ENCODE data around the gene MFN2.

Gene MFN2

DNA sequence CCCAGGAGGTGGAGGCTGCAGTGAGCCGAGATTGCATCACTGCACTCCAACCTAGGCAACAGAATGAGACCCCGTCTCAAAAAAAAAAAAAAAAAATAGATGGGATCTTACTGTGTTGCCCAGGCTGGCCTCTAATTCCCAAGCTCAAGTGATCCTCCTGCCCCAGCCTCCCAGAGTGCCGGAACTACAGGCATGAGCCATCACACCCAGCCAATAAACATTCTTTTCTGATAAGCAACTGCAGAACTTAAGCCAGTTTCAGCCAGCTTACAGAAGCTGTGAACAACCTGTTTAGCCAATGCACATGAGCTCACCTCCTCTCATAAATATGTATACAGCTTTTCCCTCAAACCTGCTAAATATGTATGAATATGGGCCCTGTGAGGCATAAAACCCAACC lies 35.9 kb downstream of the MFN2 start:
- Histone ChIP-seq H3K79me2 (ENCODE audit: control insufficient read depth, insufficient read depth, low read length, poor library complexity) (peaks cover 6% of the 10 kb centered on the region), H4K12ac (ENCODE audit: low read depth, low read length) (no peak overlapping the region), H2AFZ (ENCODE audit: insufficient read depth, low read length, poor library complexity) (no peak overlapping the region), H3K36me3 (ENCODE audit: control insufficient read depth in 1 of 2, insufficient read depth in 2 of 2, low read length in 2 of 2) (peaks cover 18 to 20% of the 10 kb centered on the region in 2 experiments), H3K4me1 (ENCODE audit: control insufficient read depth in 1 of 2, insufficient read depth in 2 of 2, low read length in 2 of 2) (peaks cover 0 to 7% of the 10 kb centered on the region in 2 experiments), H3K4me3 (ENCODE audit: low read depth, low read length) (no peak overlapping the region), H3K18ac (ENCODE audit: low read length) (no peak overlapping the region), H4K91ac (ENCODE audit: low read depth, low read length) (no peak overlapping the region), H3K23ac (ENCODE audit: low read length) (no peak overlapping the region), H3K27me3 (ENCODE audit: insufficient read depth, low read length) (no peaks in the 10 kb centered on the region), H3K9ac (ENCODE audit: low read length) (no peak overlapping the region), H3K14ac (ENCODE audit: low read length) (no peak overlapping the region), H4K8ac (ENCODE audit: low read depth, low read length) (no peak overlapping the region), H3K9me3 (ENCODE audit: insufficient read depth, low read depth, low read length) (peaks cover 2% of the 10 kb centered on the region), H2AK5ac (ENCODE audit: low read length) (no peak overlapping the region), H3K4me2 (ENCODE audit: low read length) (no peak overlapping the region), H2BK120ac (ENCODE audit: insufficient read depth, low read length, poor library complexity) (no peak overlapping the region), H2BK12ac (ENCODE audit: low read length) (no peak overlapping the region), H3K27ac (ENCODE audit: low read depth, low read length) (no peak overlapping the region), H2BK5ac (ENCODE audit: low read depth, low read length, poor library complexity) (no peak overlapping the region), H3K79me1 (ENCODE audit: low read length) (peaks cover 7% of the 10 kb centered on the region), H3K4ac (ENCODE audit: low read depth, low read length) (no peak overlapping the region)
- DNase-seq, result peak; percentile 70 to 85
- WGBS (ENCODE audit: extremely low coverage, insufficient coverage, insufficient read length), result no CpG with 5 or more reads among the region's 3 CpGs

DNA sequence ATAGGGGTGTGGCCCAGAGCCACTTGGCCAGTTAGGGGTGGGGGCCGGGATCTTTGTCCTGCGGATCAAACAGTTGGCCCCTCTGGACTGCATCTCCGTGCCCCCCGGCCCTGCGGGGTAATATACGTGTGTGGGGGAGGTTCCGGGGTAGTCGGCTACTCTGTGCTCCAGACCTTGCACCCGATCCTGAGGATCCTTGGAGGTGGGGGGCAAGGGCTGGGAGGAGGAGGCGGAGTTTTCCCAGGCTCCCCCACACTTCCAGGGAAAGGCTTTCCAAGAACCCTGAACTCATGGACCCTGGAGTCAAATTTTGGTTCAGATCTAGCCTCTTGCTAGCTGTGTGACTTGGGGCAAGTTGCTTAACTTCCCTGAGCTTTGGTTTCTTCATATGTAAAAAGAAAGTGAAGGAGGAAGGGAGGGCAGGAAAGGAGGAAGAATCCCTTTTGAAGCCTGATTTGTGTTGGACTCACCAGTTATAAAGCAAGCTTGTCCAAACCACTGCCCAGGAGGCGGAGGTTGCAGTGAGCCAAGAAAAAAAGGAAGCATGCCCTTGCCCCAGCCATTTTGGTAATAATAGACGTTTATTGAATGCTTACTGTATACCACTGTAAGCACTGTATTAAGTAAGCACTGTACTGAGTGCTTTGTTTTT lies 39.7 kb downstream of the MFN2 start:
- H3K9me3 ChIP-seq (ENCODE audit: insufficient read depth, low read depth, low read length), result no peaks in the 10 kb centered on the region
- peak overlapping the region; percentile 95 for H3K14ac ChIP-seq (ENCODE audit: low read length)
- peaks cover 7% of the 10 kb centered on the region for H3K79me1 ChIP-seq (ENCODE audit: low read length)
- no peak overlapping the region for H2BK12ac ChIP-seq (ENCODE audit: low read length)
- peak overlapping the region; percentile 76 for H3K4me2 ChIP-seq (ENCODE audit: low read length)
- WGBS (ENCODE audit: extremely low coverage, insufficient coverage, insufficient read length), result no CpG with 5 or more reads among the region's 12 CpGs
- H3K27ac ChIP-seq (ENCODE audit: low read depth, low read length), result peak overlapping the region; percentile 80
- no peaks in the 10 kb centered on the region for H3K27me3 ChIP-seq (ENCODE audit: insufficient read depth, low read length)
- peak in 1 of 2 donors; percentile 55 for DNase-seq
- H2BK120ac ChIP-seq (ENCODE audit: insufficient read depth, low read length, poor library complexity), result peak overlapping the region; percentile 81
- H3K9ac ChIP-seq (ENCODE audit: low read length), result peak overlapping the region; percentile 25
- H2BK5ac ChIP-seq (ENCODE audit: low read depth, low read length, poor library complexity), result peak overlapping the region; percentile 77
- H3K79me2 ChIP-seq (ENCODE audit: control insufficient read depth, insufficient read depth, low read length, poor library complexity), result peaks cover 8% of the 10 kb centered on the region
- peak overlapping the region; percentile 85 for H4K8ac ChIP-seq (ENCODE audit: low read depth, low read length)
- H3K4ac ChIP-seq (ENCODE audit: low read depth, low read length), result peak overlapping the region; percentile 71
- H3K36me3 ChIP-seq (ENCODE audit: control insufficient read depth in 1 of 2, insufficient read depth in 2 of 2, low read length in 2 of 2), result peaks cover 25 to 28% of the 10 kb centered on the region in 2 experiments
- no peak overlapping the region for H3K23ac ChIP-seq (ENCODE audit: low read length)
- peak overlapping the region; percentile 84 for H2AK5ac ChIP-seq (ENCODE audit: low read length)
- H4K12ac ChIP-seq (ENCODE audit: low read depth, low read length), result peak overlapping the region; percentile 85
- H4K91ac ChIP-seq (ENCODE audit: low read depth, low read length), result peak overlapping the region; percentile 82
- peak overlapping the region; percentile 77 for H3K4me3 ChIP-seq (ENCODE audit: low read depth, low read length)
- peak overlapping the region; percentile 91 for H2AFZ ChIP-seq (ENCODE audit: insufficient read depth, low read length, poor library complexity)
- peak overlapping the region; percentile 96 for H3K18ac ChIP-seq (ENCODE audit: low read length)
- H3K4me1 ChIP-seq (ENCODE audit: control insufficient read depth in 1 of 2, insufficient read depth in 2 of 2, low read length in 2 of 2), result peaks cover 8 to 16% of the 10 kb centered on the region in 2 experiments

DNA sequence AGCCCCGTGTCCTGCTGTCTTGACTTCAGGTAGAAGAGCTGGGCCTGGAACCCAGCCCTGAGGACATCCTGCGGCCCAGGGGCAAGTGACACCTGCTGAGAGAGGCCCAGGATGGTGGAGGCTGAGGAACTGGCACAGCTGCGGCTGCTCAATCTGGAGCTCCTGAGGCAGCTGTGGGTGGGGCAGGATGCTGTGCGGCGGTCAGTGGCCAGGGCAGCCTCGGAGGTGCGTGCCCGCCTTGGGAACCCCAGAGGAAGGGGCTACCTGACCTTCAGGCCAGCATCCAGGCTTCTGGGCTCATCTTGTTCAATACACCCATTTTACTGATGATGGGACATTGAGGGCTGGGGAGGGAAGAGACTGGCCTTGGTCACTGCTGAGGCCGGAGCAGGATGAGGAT lies 41.4 kb downstream of the MFN2 start:
- H3K4me1 ChIP-seq (ENCODE audit: control insufficient read depth in 1 of 2, insufficient read depth in 2 of 2, low read length in 2 of 2), result peaks cover 8 to 16% of the 10 kb centered on the region in 2 experiments
- no peak overlapping the region for H4K8ac ChIP-seq (ENCODE audit: low read depth, low read length)
- no peak overlapping the region for H3K4me2 ChIP-seq (ENCODE audit: low read length)
- no peak overlapping the region for H3K9ac ChIP-seq (ENCODE audit: low read length)
- no peak overlapping the region for H2BK120ac ChIP-seq (ENCODE audit: insufficient read depth, low read length, poor library complexity)
- peaks cover 7% of the 10 kb centered on the region for H3K79me1 ChIP-seq (ENCODE audit: low read length)
- no peak overlapping the region for H2BK5ac ChIP-seq (ENCODE audit: low read depth, low read length, poor library complexity)
- H3K18ac ChIP-seq (ENCODE audit: low read length), result peak overlapping the region; percentile 60
- no peak overlapping the region for H3K27ac ChIP-seq (ENCODE audit: low read depth, low read length)
- no peak for DNase-seq
- H3K4me3 ChIP-seq (ENCODE audit: low read depth, low read length), result no peak overlapping the region
- no CpG with 5 or more reads among the region's 9 CpGs for WGBS (ENCODE audit: extremely low coverage, insufficient coverage, insufficient read length)
- no peaks in the 10 kb centered on the region for H3K9me3 ChIP-seq (ENCODE audit: insufficient read depth, low read depth, low read length)
- peak overlapping the region; percentile 65 for H3K4ac ChIP-seq (ENCODE audit: low read depth, low read length)
- peaks cover 8% of the 10 kb centered on the region for H3K79me2 ChIP-seq (ENCODE audit: control insufficient read depth, insufficient read depth, low read length, poor library complexity)
- no peak overlapping the region for H4K12ac ChIP-seq (ENCODE audit: low read depth, low read length)
- no peaks in the 10 kb centered on the region for H3K27me3 ChIP-seq (ENCODE audit: insufficient read depth, low read length)
- H3K14ac ChIP-seq (ENCODE audit: low read length), result no peak overlapping the region
- peaks cover 38 to 39% of the 10 kb centered on the region in 2 experiments for H3K36me3 ChIP-seq (ENCODE audit: control insufficient read depth in 1 of 2, insufficient read depth in 2 of 2, low read length in 2 of 2)
- H2AFZ ChIP-seq (ENCODE audit: insufficient read depth, low read length, poor library complexity), result no peak overlapping the region
- H2BK12ac ChIP-seq (ENCODE audit: low read length), result no peak overlapping the region
- no peak overlapping the region for H3K23ac ChIP-seq (ENCODE audit: low read length)
- no peak overlapping the region for H2AK5ac ChIP-seq (ENCODE audit: low read length)
- H4K91ac ChIP-seq (ENCODE audit: low read depth, low read length), result no peak overlapping the region

DNA sequence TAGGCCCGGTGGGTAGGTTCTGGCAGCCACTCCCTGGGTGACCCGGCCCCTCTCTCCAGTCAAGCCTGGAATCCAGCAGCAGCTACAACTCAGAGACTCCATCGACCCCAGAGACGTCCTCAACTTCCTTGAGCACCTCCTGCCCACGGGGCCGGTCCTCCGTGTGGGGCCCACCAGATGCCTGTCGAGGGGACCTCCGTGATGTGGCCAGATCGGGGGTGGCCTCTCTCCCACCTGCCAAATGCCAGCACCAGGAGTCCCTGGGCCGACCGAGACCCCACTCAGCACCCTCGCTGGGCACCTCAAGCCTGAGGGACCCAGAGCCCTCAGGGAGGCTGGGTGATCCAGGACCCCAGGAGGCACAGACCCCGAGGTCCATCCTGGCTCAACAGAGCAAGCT lies 41.8 kb downstream of the MFN2 start:
- H3K4ac ChIP-seq (ENCODE audit: low read depth, low read length), result no peak overlapping the region
- H3K4me1 ChIP-seq (ENCODE audit: control insufficient read depth in 1 of 2, insufficient read depth in 2 of 2, low read length in 2 of 2), result peaks cover 8 to 16% of the 10 kb centered on the region in 2 experiments
- peaks cover 39 to 42% of the 10 kb centered on the region in 2 experiments for H3K36me3 ChIP-seq (ENCODE audit: control insufficient read depth in 1 of 2, insufficient read depth in 2 of 2, low read length in 2 of 2)
- no peak overlapping the region for H2BK12ac ChIP-seq (ENCODE audit: low read length)
- H3K79me2 ChIP-seq (ENCODE audit: control insufficient read depth, insufficient read depth, low read length, poor library complexity), result peaks cover 8% of the 10 kb centered on the region
- peaks cover 7% of the 10 kb centered on the region for H3K79me1 ChIP-seq (ENCODE audit: low read length)
- H2BK120ac ChIP-seq (ENCODE audit: insufficient read depth, low read length, poor library complexity), result no peak overlapping the region
- no peak overlapping the region for H3K27ac ChIP-seq (ENCODE audit: low read depth, low read length)
- H3K9me3 ChIP-seq (ENCODE audit: insufficient read depth, low read depth, low read length), result no peaks in the 10 kb centered on the region
- no peak overlapping the region for H2AK5ac ChIP-seq (ENCODE audit: low read length)
- H2BK5ac ChIP-seq (ENCODE audit: low read depth, low read length, poor library complexity), result no peak overlapping the region
- no CpG with 5 or more reads among the region's 14 CpGs for WGBS (ENCODE audit: extremely low coverage, insufficient coverage, insufficient read length)
- H3K14ac ChIP-seq (ENCODE audit: low read length), result no peak overlapping the region
- H3K9ac ChIP-seq (ENCODE audit: low read length), result no peak overlapping the region
- peak overlapping the region; percentile 8 for H3K18ac ChIP-seq (ENCODE audit: low read length)
- no peaks in the 10 kb centered on the region for H3K27me3 ChIP-seq (ENCODE audit: insufficient read depth, low read length)
- no peak for DNase-seq
- no peak overlapping the region for H2AFZ ChIP-seq (ENCODE audit: insufficient read depth, low read length, poor library complexity)
- no peak overlapping the region for H4K12ac ChIP-seq (ENCODE audit: low read depth, low read length)
- no peak overlapping the region for H4K91ac ChIP-seq (ENCODE audit: low read depth, low read length)
- H3K23ac ChIP-seq (ENCODE audit: low read length), result no peak overlapping the region
- no peak overlapping the region for H3K4me2 ChIP-seq (ENCODE audit: low read length)
- H4K8ac ChIP-seq (ENCODE audit: low read depth, low read length), result no peak overlapping the region
- no peak overlapping the region for H3K4me3 ChIP-seq (ENCODE audit: low read depth, low read length)
